ENCODE data around the gene RIT2.

GRCh38 chr18:43043626-43044025 is 71.9 kb downstream of the RIT2 start:
- TF ChIP-seq, protein P1, sequence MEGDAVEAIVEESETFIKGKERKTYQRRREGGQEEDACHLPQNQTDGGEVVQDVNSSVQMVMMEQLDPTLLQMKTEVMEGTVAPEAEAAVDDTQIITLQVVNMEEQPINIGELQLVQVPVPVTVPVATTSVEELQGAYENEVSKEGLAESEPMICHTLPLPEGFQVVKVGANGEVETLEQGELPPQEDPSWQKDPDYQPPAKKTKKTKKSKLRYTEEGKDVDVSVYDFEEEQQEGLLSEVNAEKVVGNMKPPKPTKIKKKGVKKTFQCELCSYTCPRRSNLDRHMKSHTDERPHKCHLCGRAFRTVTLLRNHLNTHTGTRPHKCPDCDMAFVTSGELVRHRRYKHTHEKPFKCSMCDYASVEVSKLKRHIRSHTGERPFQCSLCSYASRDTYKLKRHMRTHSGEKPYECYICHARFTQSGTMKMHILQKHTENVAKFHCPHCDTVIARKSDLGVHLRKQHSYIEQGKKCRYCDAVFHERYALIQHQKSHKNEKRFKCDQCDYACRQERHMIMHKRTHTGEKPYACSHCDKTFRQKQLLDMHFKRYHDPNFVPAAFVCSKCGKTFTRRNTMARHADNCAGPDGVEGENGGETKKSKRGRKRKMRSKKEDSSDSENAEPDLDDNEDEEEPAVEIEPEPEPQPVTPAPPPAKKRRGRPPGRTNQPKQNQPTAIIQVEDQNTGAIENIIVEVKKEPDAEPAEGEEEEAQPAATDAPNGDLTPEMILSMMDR (IDR thresholded peaks at IDR 0.05; ENCODE audit: low read length), result no peak
- no peak for TF ChIP-seq EZH2 (IDR thresholded peaks at IDR 0.05; ENCODE audit: borderline replicate concordance, low read length)

Measured in OCI-LY1 (cell line).